ENCODE measurements around the gene NPTN.
"Not testable (repeated sequence)": the region's sequence is repeated elsewhere in the genome, so short reads cannot be mapped to it uniquely, and the experiment has no call there.

Gene NPTN

DNA sequence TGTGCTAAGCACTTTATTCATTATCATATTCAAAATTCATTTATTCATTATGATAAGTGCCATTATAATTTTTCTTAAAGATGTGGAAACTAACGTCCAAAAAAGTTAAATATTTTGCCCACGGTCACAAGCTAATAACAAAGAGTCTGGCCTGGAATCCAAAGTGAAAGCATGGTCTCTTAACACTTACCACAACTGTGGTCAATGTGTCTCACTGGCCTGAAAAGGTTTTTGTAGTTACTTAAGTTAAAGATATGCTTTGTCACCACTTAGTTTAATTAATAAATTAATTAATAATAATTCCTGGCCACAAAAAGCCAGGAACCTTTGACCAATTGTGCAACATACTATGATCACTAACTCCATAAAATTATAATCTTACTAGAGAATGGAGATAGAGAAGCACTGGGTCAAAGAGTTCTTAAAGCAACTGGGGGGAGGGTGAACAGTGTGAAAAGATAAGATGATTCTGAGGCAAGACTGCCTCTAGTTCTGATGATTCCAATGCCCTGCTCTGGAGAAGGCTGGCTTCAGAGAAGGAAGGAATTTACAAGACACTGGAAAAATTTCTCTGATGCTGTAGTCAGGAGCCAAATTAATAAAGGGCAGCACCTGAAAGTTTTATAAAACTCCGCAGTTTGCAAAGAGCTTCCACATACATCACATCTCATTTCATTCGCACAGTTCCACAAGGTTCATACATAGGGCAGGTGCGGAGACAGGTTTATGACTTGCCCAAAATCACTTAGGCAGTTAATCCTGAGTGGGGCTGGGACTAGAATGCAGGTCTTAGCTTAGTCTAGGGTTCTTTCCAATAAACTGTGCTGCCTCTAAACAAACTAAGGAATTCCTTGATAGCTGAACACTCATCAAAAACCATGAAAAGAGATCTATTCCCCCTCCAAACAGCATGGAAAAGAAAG is 32.5 kb downstream of the NPTN start:
- no peak for DNase-seq

DNA sequence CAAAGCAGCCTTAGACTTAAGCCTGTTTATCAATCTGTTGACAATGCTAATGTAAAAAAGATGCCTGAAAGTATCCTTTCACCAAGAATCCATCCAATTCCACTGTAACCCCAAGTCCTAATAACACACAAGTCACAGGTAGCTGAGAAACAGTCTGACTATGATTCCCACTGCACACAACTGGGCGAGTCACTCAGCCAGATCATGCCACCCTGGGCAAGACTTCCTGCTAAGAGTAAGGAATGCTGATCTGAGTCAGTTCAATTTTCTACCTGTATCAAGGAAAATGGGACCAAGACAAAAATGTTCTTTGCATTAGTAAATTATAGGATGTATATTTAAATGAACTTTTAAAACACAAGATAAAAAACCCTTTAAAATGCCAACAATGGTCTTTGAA is 33.3 kb downstream of the NPTN start:
- DNase-seq = no peak

- no peak for DNase-seq
Measured at GRCh38 chr15:73598530-73599160, 34.5 kb downstream of the NPTN start.

DNA sequence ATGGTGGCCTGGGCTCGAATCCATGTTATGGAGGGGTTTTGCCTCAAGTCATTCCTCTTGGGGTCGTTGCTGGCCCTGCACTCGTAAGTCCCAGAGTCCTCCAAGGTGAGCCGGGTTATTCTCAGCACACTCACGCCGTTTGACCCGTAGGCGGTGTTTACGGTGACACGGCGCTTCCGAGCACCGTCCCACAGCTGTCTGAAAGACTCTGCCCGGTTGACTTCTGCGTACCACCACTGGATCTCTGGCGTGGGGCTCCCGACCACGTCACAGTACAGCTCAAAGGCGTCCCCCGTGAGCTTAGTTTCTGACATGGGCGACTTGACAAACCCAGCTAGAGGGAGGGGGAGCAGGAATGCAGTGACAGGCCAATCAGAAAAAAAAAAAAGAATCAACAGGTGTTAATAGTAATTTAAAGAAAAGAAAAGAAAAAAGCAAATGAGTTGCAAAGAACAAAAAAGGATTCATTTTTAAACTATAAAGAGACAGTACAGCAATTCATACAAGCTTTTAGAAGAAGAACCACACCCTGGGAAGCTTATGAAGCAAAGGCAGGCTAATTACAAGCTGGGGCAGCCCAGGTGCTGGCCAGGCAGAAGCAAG is 36.1 kb downstream of the NPTN start:
- DNase-seq = no peak

DNA sequence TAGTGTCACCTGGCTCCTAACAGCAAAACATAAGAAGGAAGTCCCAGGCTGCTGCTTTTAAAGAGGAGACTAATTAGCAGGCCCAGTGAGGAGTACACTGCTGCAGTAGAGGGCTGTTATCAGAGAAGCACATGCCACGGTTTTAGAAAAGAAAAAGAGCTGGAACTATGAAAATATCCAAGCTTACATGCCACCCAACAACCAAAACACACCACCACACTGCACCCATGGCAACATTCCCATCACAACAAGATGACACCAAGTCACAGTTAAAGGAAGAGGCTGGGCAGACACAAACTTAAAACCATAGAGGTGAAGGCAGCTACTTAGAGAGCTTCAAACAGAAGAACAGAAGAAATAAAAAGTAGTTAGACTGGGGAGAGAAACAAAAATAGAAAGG is 37.0 kb downstream of the NPTN start:
- no peak for DNase-seq

GRCh38 chr15:73594109-73594508 is 39.1 kb downstream of the NPTN start:
- no peak for DNase-seq

GRCh38 chr15:73593304-73594074 is 39.7 kb downstream of the NPTN start:
- peak in 1 of 14 donors; percentile 9 for DNase-seq

- DNase-seq = no peak
Measured at GRCh38 chr15:73590263-73590662, 42.9 kb downstream of the NPTN start.

DNA sequence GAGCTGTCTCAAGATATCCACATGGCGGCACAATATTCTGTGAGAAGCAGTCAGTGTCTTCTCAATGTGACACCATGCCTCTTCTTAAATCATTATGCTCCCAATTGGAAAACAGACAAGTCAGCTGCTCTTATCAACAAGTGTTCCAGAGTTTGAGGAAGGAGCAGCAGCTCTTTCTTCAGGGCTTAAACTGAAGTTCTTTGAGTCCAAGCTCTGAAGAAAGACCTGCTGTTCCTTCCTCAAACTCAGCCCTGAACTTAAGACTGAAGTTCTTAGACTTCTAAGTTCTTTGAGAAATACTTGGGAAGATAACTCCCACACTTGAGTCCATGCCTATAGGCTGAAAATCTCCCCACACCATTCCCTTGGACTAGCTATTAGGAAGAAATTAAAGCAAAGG is 43.4 kb downstream of the NPTN start:
- DNase-seq = no peak

DNA sequence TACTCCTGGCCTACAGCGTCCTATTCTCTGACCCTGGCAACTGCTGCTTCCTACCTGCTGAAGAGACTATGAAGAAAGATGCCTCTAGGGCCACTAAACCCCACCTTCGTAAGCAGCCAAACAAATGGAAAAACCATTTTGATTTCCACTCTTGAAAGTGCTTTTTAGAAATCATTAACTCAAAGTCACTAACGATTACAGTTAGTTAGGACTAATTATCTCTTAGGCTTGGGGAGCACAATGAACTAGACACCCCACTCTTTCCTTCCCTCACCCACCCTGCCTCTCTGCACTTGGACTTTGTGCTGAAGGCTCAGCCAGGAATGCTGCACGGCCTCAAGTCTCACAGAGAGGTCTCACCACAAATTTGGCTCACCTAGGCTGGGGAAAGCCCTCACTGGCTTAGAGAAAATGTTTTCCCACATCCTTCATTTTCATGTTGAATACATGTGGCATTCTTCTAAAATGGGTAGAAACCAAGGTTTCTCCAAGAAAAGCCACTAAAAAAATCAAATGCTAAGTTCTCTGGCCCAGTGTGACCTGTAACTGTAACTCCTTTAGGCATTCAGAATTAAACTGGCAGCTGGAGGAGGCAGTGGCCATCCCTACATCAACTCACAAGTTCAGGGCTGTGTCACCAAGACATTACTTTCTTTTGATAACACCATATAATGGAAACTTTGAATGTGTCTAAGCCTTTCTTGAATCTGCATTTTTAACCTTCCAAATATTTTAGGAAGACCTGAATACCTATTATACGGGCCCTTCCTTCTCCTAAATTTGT is 47.1 kb downstream of the NPTN start:
- DNase-seq = no peak

GRCh38 chr15:73584699-73585420 is 48.3 kb downstream of the NPTN start:
- DNase-seq = no peak

GRCh38 chr15:73583544-73583943 is 49.6 kb downstream of the NPTN start:
- no peak for DNase-seq

DNA sequence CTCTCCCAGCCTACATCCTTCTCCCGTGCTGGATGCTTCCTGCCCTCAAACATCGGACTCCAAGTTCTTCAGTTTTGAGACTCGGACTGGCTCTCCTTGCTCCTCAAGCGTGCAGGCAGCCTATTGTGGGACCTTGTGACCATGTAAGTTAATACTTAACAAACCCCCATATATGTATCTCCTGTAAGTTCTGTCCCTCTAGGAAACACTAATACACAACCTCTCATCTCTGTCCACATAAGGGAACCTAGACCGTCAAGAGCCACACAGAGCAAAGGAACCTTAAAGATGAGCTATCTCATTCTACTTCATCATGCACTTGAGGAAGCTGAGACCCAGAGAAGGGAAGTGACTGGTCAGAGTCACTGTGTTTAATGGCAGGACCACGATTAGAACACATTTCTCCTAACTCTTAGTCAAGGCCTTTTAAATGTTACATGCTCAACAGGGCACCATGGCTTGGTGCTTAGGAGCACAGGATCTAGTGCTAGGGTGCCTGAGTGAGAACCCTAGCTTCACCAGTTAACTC is 50.3 kb downstream of the NPTN start:
- no peak for DNase-seq

DNA sequence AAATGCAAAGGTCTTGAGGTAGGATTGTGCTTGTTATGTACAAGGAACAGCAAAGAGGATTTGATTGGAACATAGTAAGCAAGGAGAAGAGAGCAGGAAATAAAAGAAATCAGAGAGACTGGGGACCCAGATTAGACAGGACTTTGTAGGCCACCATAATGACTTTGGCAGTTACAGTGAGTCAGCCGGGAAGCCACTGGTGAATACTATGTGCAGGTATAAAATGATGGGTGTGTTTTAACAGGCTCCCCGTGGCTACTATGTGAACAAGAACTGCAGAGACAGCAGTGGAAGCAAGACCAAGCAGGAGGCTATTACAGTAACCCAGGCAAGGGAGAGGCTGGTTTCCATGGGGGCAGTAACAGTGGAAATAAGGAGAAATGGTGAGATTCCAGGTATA is 55.2 kb downstream of the NPTN start:
- no peak for DNase-seq

- DNase-seq = not testable (repeated sequence)
Measured at GRCh38 chr15:73577593-73577992, 55.6 kb downstream of the NPTN start.

GRCh38 chr15:73575636-73576247 is 57.4 kb downstream of the NPTN start:
- peak in 1 of 14 donors; percentile 53 for DNase-seq

GRCh38 chr15:73573572-73573971 is 59.6 kb downstream of the NPTN start:
- DNase-seq = no peak

DNA sequence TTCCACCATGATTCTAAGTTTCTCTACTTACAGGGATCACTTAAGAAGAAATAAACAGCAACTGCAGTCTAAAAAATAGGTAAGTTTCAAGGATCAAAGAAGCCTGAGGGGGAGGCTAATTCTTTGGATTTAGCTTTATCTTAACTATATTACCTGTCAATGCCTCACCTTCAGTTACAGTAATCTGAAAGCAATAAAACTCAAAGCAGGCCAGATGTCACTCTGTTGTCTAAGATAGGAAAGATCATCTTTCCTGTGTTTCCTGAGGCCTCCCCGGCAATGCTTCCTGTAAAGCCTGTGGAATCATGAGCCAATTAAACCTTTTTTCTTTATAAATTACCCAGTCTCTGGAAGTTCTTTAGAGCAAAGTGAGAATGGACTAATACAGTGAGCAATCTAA is 60.2 kb downstream of the NPTN start:
- DNase-seq = no peak

GRCh38 chr15:73572296-73572695 is 60.9 kb downstream of the NPTN start:
- no peak for DNase-seq

- no peak for DNase-seq
Measured at GRCh38 chr15:73571346-73571745, 61.8 kb downstream of the NPTN start.

All from C1 segment of cervical spinal cord (tissue), 14 donors.